ENCODE measurements around the gene ALG14.

GRCh38 chr1:94993931-94994645, 78.7 kb downstream of the ALG14 start:
- no peak for TF ChIP-seq POLR2A (IDR thresholded peaks at IDR 0.05; ENCODE audit: low read depth, low read length)
- TF ChIP-seq TAF1 (IDR thresholded peaks at IDR 0.05; ENCODE audit: borderline replicate concordance, low read depth, low read length) = no peak
